Measurements from ENCODE around the gene PFDN4. TPM values are rescaled to one million over a fixed set of nuclear protein-coding genes. Genes with fewer than 3 reads are reported as not detected.

The PFDN4 gene
- total RNA-seq, 1 donor from 2014 or later: 68.9 TPM

DNA sequence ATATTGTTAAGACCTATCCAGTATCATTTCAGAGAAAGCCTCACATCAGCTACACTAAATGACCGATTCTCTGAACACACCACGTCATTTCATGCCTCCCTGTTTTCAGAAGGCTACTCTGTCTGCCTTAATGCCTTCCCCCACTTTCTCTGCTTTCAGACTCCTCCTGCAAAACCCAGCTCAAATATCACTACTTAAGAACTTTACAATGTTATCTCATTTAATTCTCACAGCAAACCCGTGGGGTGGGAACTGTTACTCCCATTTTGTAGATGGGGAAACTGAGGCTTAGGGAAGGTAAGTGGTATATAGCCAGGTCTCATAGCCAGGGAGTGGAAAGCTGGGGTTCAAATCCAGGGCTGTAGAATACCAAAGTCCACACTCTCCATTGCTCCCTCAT is 36.9 kb upstream of the PFDN4 start:
- Histone ChIP-seq H3K4me3 (no peak overlapping the region), H3K9me3 (no peaks in the 10 kb centered on the region), H3K4me1 (peaks cover 0 to 3% of the 10 kb centered on the region in 2 donors), H3K36me3 (no peaks in the 10 kb centered on the region), H3K27me3 (no peaks in the 10 kb centered on the region), H3K27ac (no peak overlapping the region)
- TF ChIP-seq, protein P1, sequence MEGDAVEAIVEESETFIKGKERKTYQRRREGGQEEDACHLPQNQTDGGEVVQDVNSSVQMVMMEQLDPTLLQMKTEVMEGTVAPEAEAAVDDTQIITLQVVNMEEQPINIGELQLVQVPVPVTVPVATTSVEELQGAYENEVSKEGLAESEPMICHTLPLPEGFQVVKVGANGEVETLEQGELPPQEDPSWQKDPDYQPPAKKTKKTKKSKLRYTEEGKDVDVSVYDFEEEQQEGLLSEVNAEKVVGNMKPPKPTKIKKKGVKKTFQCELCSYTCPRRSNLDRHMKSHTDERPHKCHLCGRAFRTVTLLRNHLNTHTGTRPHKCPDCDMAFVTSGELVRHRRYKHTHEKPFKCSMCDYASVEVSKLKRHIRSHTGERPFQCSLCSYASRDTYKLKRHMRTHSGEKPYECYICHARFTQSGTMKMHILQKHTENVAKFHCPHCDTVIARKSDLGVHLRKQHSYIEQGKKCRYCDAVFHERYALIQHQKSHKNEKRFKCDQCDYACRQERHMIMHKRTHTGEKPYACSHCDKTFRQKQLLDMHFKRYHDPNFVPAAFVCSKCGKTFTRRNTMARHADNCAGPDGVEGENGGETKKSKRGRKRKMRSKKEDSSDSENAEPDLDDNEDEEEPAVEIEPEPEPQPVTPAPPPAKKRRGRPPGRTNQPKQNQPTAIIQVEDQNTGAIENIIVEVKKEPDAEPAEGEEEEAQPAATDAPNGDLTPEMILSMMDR (IDR thresholded peaks at IDR 0.05): no peak
- no peak for DNase-seq (ENCODE audit: low spot score in 2 of 2)
- intact Hi-C loops (cut with DNase I): no loop called here

DNA sequence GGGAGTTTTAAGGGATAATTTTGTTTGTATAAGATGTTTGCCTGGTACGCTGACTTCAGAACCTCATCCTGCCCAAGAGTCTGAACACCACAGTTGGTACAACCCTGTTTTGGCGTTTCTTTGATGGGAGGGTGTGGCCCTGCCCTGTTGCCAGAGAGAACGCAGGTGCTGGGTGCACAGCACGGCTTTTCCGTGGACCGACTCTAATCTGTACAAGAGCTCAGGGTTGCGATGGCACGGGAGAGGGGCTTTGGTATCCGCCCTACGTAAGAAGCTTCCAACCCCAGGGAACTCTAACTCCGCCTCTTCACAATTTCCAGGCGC is 35.4 kb upstream of the PFDN4 start:
- Histone ChIP-seq H3K4me1 (peaks cover 0 to 3% of the 10 kb centered on the region in 2 donors), H3K9me3 (no peaks in the 10 kb centered on the region), H3K27me3 (no peaks in the 10 kb centered on the region), H3K27ac (no peak overlapping the region), H3K4me3 (no peak overlapping the region), H3K36me3 (no peaks in the 10 kb centered on the region)
- DNase-seq (ENCODE audit: low spot score in 2 of 2): no peak
- intact Hi-C loops (cut with DNase I): no loop called here
- TF ChIP-seq, protein P1 (IDR thresholded peaks at IDR 0.05): no peak

- Histone ChIP-seq H3K9me3 (no peaks in the 10 kb centered on the region), H3K27me3 (no peaks in the 10 kb centered on the region), H3K4me3 (no peak overlapping the region), H3K27ac (no peak overlapping the region), H3K36me3 (no peaks in the 10 kb centered on the region), H3K4me1 (peaks cover 0 to 3% of the 10 kb centered on the region in 2 donors)
- intact Hi-C loops (cut with DNase I): no loop called here
- no peak for DNase-seq (ENCODE audit: low spot score in 2 of 2)
- TF ChIP-seq, protein P1 (IDR thresholded peaks at IDR 0.05): no peak
Measured at GRCh38 chr20:54172856-54173652, 34.8 kb upstream of the PFDN4 start.

GRCh38 chr20:54173653-54174456 is 34.0 kb upstream of the PFDN4 start, which contains the start of gene CYP24A1:
Gene CYP24A1, minus strand, starts transcription at chr20:54173986. Its CDS starts 407 bp downstream, at chr20:54173579.
- Histone ChIP-seq H3K36me3 (no peaks in the 10 kb centered on the region), H3K27ac (no peak within 1 kb of the TSS), H3K4me3 (peak within 1 kb of the TSS; percentile 18 to 29), H3K9me3 (no peaks in the 10 kb centered on the region), H3K27me3 (no peaks in the 10 kb centered on the region), H3K4me1 (peaks cover 0 to 3% of the 10 kb centered on the region in 2 donors)
- TF ChIP-seq, protein P1 (IDR thresholded peaks at IDR 0.05): no peak
- no peak for DNase-seq (ENCODE audit: low spot score in 2 of 2)
- intact Hi-C loops (cut with DNase I): no loop called here

DNA sequence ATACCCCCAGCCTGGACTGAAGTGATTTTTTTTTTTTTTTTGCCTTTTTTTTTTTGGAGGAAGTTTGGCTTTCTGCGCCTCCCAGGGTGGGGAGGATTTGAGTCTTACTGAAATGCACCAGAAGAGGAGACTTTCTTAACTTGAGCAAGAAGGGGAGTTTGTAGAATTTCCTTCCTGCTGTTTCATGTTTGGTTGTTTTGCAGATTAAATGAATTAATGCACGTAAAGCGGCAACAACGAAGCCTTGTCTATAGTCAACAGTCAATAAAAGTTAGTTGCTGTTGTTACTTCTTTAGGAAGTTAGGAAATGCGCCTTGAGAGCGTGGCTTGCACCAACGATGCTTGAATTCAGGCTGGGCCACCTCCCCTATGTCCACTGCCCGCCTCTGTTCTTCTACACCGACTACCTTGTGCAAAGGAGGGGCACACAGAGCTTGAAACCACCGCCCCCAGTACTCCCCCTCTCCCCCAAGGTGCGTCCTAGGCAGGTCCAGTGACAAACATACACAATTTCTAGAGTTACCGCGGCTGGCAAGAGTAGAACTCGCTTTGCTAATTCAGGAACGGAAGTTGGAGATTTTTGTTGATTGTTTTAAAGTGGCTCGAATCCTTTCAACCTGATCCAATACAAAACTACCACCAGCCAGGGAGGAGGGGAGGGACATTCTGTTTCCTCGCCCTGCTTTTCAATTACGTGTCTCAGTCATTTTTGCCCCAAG is 33.3 kb upstream of the PFDN4 start:
- intact Hi-C loops (cut with DNase I): no loop called here
- Histone ChIP-seq H3K27me3 (no peaks in the 10 kb centered on the region), H3K9me3 (no peaks in the 10 kb centered on the region), H3K27ac (no peak overlapping the region), H3K4me3 (peak overlapping the region; percentile 18 to 29), H3K4me1 (peaks cover 0 to 3% of the 10 kb centered on the region in 2 donors), H3K36me3 (no peaks in the 10 kb centered on the region)
- TF ChIP-seq, protein P1 (IDR thresholded peaks at IDR 0.05): no peak
- no peak for DNase-seq (ENCODE audit: low spot score in 2 of 2)

Measured in ascending aorta (tissue), 2 donors.